Measurements from ENCODE around the gene LRRC32.
A peak's percentile ranks its signal among the peaks of the same experiment; 100 is the strongest.

The LRRC32 gene

DNA sequence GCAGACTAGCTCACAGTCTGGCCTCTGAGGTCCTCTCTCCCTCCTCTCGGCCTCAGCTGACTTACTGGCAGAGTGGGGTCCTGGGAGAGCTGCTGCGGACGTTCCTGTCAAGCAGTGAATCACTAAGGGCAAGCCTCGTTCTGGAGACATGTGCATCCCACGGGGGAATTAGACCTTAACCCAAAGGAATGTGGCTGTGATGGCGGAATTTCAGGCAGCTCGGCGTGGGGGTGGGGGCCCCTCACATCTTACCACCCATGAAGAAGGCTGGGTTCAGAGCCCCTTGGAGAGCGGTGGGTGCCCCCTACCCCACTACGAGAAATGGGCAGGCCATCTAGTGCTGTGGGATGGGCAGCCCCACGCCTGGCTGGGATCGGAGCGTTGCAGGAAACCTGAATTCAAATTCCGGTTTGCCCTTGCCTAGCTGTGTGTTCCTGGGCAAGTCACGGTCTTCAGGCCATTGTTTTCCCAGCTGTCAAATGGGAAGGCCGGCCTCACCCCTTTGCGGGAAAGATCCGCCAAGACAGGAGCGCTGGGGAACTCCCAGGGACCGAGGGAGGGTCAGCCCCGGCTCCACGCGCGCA is 554 bp downstream of the LRRC32 start:
- Histone ChIP-seq H2BK5ac (ENCODE audit: low read depth, low read length, poor library complexity) (peak overlapping the region; percentile 18), H3K14ac (ENCODE audit: low read length) (peak overlapping the region; percentile 38), H2BK120ac (ENCODE audit: insufficient read depth, low read length, poor library complexity) (peak overlapping the region; percentile 79), H3K79me1 (ENCODE audit: low read length) (peaks cover 20% of the 10 kb centered on the region), H3K4me1 (ENCODE audit: control insufficient read depth in 1 of 2, insufficient read depth in 2 of 2, low read length in 2 of 2) (peaks cover 20 to 35% of the 10 kb centered on the region in 2 experiments), H3K36me3 (ENCODE audit: control insufficient read depth in 1 of 2, insufficient read depth in 2 of 2, low read length in 2 of 2) (peaks cover 7 to 9% of the 10 kb centered on the region in 2 experiments), H3K4ac (ENCODE audit: low read depth, low read length) (peak overlapping the region; percentile 7), H3K4me3 (ENCODE audit: low read depth, low read length) (peak overlapping the region; percentile 74), H2AFZ (ENCODE audit: insufficient read depth, low read length, poor library complexity) (no peak overlapping the region), H3K18ac (ENCODE audit: low read length) (peak overlapping the region; percentile 83), H3K9ac (ENCODE audit: low read length) (peak overlapping the region; percentile 17), H3K9me3 (ENCODE audit: insufficient read depth, low read depth, low read length) (peaks cover 3% of the 10 kb centered on the region), H4K91ac (ENCODE audit: low read depth, low read length) (peak overlapping the region; percentile 74), H3K27ac (ENCODE audit: low read depth, low read length) (no peak overlapping the region), H3K4me2 (ENCODE audit: low read length) (peak overlapping the region; percentile 61), H3K27me3 (ENCODE audit: insufficient read depth, low read length) (no peaks in the 10 kb centered on the region), H2BK12ac (ENCODE audit: low read length) (peak overlapping the region; percentile 65), H3K79me2 (ENCODE audit: control insufficient read depth, insufficient read depth, low read length, poor library complexity) (peaks cover 16% of the 10 kb centered on the region), H3K23ac (ENCODE audit: low read length) (no peak overlapping the region), H4K12ac (ENCODE audit: low read depth, low read length) (no peak overlapping the region), H4K8ac (ENCODE audit: low read depth, low read length) (no peak overlapping the region), H2AK5ac (ENCODE audit: low read length) (peak overlapping the region; percentile 42)
- peak; percentile 75 to 82 for DNase-seq
- no CpG with 5 or more reads among the region's 24 CpGs for WGBS (ENCODE audit: extremely low coverage, insufficient coverage, insufficient read length)

DNA sequence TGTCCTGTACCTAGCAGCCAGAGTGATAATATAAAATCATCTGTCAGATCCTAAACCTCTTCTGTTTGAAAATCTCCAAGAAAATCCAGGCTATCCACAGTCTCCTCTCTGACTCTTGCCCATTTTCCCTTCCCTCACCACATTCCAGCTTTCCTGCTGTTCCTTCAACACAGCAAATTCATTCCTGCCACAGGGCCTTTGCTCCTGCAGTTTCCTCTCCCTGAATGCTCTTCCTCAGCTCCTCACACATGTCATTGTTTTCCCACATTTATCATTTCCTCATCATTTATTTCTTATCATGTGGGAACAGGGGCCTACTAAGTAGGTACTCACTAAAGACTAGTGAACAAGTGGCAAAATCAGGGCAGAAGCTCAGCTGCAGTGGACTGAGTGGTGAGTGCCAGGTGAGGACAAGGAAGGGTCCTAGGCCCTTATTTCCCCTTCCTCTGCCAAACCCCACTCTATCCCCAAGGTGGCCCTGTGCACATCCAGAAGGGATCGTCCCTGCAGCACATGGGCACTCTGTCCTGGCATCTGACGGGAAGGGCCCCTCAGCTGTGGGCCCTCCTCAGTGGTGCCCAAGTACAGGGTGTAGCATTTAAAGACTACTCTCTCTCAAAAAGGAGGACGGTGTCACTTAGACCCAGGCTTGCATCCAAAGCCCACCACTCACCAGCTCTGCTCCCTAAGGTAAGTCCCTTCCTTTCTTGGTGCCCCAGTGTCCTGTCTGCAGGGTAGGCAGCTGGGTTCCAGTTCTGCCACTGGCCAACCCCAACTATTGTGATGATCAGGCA is 2.0 kb downstream of the LRRC32 start:
- H3K9ac ChIP-seq (ENCODE audit: low read length), result no peak overlapping the region
- no peak overlapping the region for H4K8ac ChIP-seq (ENCODE audit: low read depth, low read length)
- H2AFZ ChIP-seq (ENCODE audit: insufficient read depth, low read length, poor library complexity), result no peak overlapping the region
- H3K4me2 ChIP-seq (ENCODE audit: low read length), result peak overlapping the region; percentile 61
- H3K79me1 ChIP-seq (ENCODE audit: low read length), result peaks cover 18% of the 10 kb centered on the region
- H3K14ac ChIP-seq (ENCODE audit: low read length), result no peak overlapping the region
- H3K27ac ChIP-seq (ENCODE audit: low read depth, low read length), result no peak overlapping the region
- peak overlapping the region; percentile 37 for H3K4ac ChIP-seq (ENCODE audit: low read depth, low read length)
- WGBS (ENCODE audit: extremely low coverage, insufficient coverage, insufficient read length), result no CpG with 5 or more reads among the region's 3 CpGs
- no peaks in the 10 kb centered on the region for H3K27me3 ChIP-seq (ENCODE audit: insufficient read depth, low read length)
- H3K36me3 ChIP-seq (ENCODE audit: control insufficient read depth in 1 of 2, insufficient read depth in 2 of 2, low read length in 2 of 2), result peaks cover 21% of the 10 kb centered on the region in 2 experiments
- H2BK120ac ChIP-seq (ENCODE audit: insufficient read depth, low read length, poor library complexity), result no peak overlapping the region
- peaks cover 16% of the 10 kb centered on the region for H3K79me2 ChIP-seq (ENCODE audit: control insufficient read depth, insufficient read depth, low read length, poor library complexity)
- peak overlapping the region; percentile 6 for H3K18ac ChIP-seq (ENCODE audit: low read length)
- peak overlapping the region; percentile 48 for H3K4me3 ChIP-seq (ENCODE audit: low read depth, low read length)
- no peak overlapping the region for H2BK12ac ChIP-seq (ENCODE audit: low read length)
- H3K4me1 ChIP-seq (ENCODE audit: control insufficient read depth in 1 of 2, insufficient read depth in 2 of 2, low read length in 2 of 2), result peaks cover 20 to 33% of the 10 kb centered on the region in 2 experiments
- DNase-seq, result no peak
- no peak overlapping the region for H4K12ac ChIP-seq (ENCODE audit: low read depth, low read length)
- no peak overlapping the region for H2AK5ac ChIP-seq (ENCODE audit: low read length)
- H2BK5ac ChIP-seq (ENCODE audit: low read depth, low read length, poor library complexity), result no peak overlapping the region
- no peak overlapping the region for H4K91ac ChIP-seq (ENCODE audit: low read depth, low read length)
- no peak overlapping the region for H3K23ac ChIP-seq (ENCODE audit: low read length)
- H3K9me3 ChIP-seq (ENCODE audit: insufficient read depth, low read depth, low read length), result peaks cover 3% of the 10 kb centered on the region

DNA sequence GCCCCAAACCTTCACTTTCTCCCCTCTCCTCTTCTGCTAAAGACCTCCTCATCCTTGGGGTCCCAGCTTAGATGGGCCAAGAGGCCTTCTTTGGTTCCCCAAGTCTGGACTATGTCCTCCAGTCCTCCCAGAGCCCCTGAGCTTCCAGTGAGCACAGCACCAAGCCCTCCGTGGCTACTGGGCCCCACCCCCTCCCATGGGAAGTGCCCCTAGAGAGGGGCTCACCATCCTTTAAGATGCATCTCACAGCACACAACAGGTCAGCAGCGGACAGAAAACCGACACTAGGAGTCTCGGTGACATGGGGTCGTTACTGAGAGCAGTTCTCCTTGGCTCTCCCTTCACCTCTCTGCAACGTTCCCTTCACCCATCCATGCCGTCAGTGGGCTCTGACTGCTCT is 2.7 kb downstream of the LRRC32 start:
- Histone ChIP-seq H3K4me3 (ENCODE audit: low read depth, low read length) (peak overlapping the region; percentile 30), H4K8ac (ENCODE audit: low read depth, low read length) (no peak overlapping the region), H3K18ac (ENCODE audit: low read length) (no peak overlapping the region), H4K12ac (ENCODE audit: low read depth, low read length) (no peak overlapping the region), H2BK120ac (ENCODE audit: insufficient read depth, low read length, poor library complexity) (no peak overlapping the region), H3K79me1 (ENCODE audit: low read length) (peaks cover 18% of the 10 kb centered on the region), H2AFZ (ENCODE audit: insufficient read depth, low read length, poor library complexity) (no peak overlapping the region), H3K79me2 (ENCODE audit: control insufficient read depth, insufficient read depth, low read length, poor library complexity) (peaks cover 16% of the 10 kb centered on the region), H3K14ac (ENCODE audit: low read length) (no peak overlapping the region), H3K23ac (ENCODE audit: low read length) (no peak overlapping the region), H3K27me3 (ENCODE audit: insufficient read depth, low read length) (no peaks in the 10 kb centered on the region), H3K9ac (ENCODE audit: low read length) (peak overlapping the region; percentile 13), H3K36me3 (ENCODE audit: control insufficient read depth in 1 of 2, insufficient read depth in 2 of 2, low read length in 2 of 2) (peaks cover 27% of the 10 kb centered on the region in 2 experiments), H2AK5ac (ENCODE audit: low read length) (peak overlapping the region; percentile 3), H3K4me1 (ENCODE audit: control insufficient read depth in 1 of 2, insufficient read depth in 2 of 2, low read length in 2 of 2) (peaks cover 20 to 33% of the 10 kb centered on the region in 2 experiments), H2BK5ac (ENCODE audit: low read depth, low read length, poor library complexity) (no peak overlapping the region), H3K27ac (ENCODE audit: low read depth, low read length) (no peak overlapping the region), H3K4ac (ENCODE audit: low read depth, low read length) (peak overlapping the region; percentile 5), H4K91ac (ENCODE audit: low read depth, low read length) (no peak overlapping the region), H2BK12ac (ENCODE audit: low read length) (peak overlapping the region; percentile 2), H3K4me2 (ENCODE audit: low read length) (peak overlapping the region; percentile 61), H3K9me3 (ENCODE audit: insufficient read depth, low read depth, low read length) (peaks cover 4% of the 10 kb centered on the region)
- no CpG with 5 or more reads among the region's 7 CpGs for WGBS (ENCODE audit: extremely low coverage, insufficient coverage, insufficient read length)
- DNase-seq, result no peak

GRCh38 chr11:76667271-76667818 is 3.2 kb downstream of the LRRC32 start:
- no CpG with 5 or more reads among the region's 15 CpGs for WGBS (ENCODE audit: extremely low coverage, insufficient coverage, insufficient read length)
- Histone ChIP-seq H3K4me1 (ENCODE audit: control insufficient read depth in 1 of 2, insufficient read depth in 2 of 2, low read length in 2 of 2) (peaks cover 20 to 33% of the 10 kb centered on the region in 2 experiments), H3K9me3 (ENCODE audit: insufficient read depth, low read depth, low read length) (peaks cover 5% of the 10 kb centered on the region), H3K27ac (ENCODE audit: low read depth, low read length) (no peak overlapping the region), H3K4me3 (ENCODE audit: low read depth, low read length) (no peak overlapping the region), H3K9ac (ENCODE audit: low read length) (no peak overlapping the region), H4K12ac (ENCODE audit: low read depth, low read length) (no peak overlapping the region), H3K79me1 (ENCODE audit: low read length) (peaks cover 18% of the 10 kb centered on the region), H3K36me3 (ENCODE audit: control insufficient read depth in 1 of 2, insufficient read depth in 2 of 2, low read length in 2 of 2) (peaks cover 29 to 31% of the 10 kb centered on the region in 2 experiments), H3K14ac (ENCODE audit: low read length) (no peak overlapping the region), H4K91ac (ENCODE audit: low read depth, low read length) (no peak overlapping the region), H2AK5ac (ENCODE audit: low read length) (peak overlapping the region; percentile 3), H2BK120ac (ENCODE audit: insufficient read depth, low read length, poor library complexity) (no peak overlapping the region), H3K4ac (ENCODE audit: low read depth, low read length) (peak overlapping the region; percentile 62), H3K4me2 (ENCODE audit: low read length) (peak overlapping the region; percentile 61), H3K79me2 (ENCODE audit: control insufficient read depth, insufficient read depth, low read length, poor library complexity) (peaks cover 16% of the 10 kb centered on the region), H2AFZ (ENCODE audit: insufficient read depth, low read length, poor library complexity) (no peak overlapping the region), H3K18ac (ENCODE audit: low read length) (no peak overlapping the region), H2BK12ac (ENCODE audit: low read length) (peak overlapping the region; percentile 2), H4K8ac (ENCODE audit: low read depth, low read length) (peak overlapping the region; percentile 25), H2BK5ac (ENCODE audit: low read depth, low read length, poor library complexity) (no peak overlapping the region), H3K27me3 (ENCODE audit: insufficient read depth, low read length) (no peaks in the 10 kb centered on the region), H3K23ac (ENCODE audit: low read length) (no peak overlapping the region)
- peak; percentile 48 to 51 for DNase-seq
